Parathyroid adenoma (tissue), 2 donors: Measurements from ENCODE around the gene HIPK4.

ENCODE experiments used
- H2AFZ ChIP-seq: fragments of 300-600 bp; sonication (generic); one replicate; pipeline ENCODE4 v1.7.0; 2017; ENCODE audit warnings: antibody characterized with exemption, mild to moderate bottlenecking
- H3K27ac ChIP-seq: fragments of 300-600 bp; sonication (generic); one replicate; pipeline ENCODE4 v1.7.0; 2017
- H3K27me3 ChIP-seq: fragments of 300-600 bp; sonication (generic); one replicate; pipeline ENCODE4 v1.7.0; 2017; ENCODE audit warnings: low read length; ENCODE audit not compliant: control insufficient read depth, insufficient read depth
- H3K36me3 ChIP-seq: fragments of 300-600 bp; sonication (generic); one replicate; pipeline ENCODE4 v1.7.0; 2017; ENCODE audit warnings: low read length; ENCODE audit not compliant: control insufficient read depth, insufficient read depth
- H3K4me1 ChIP-seq: fragments of 300-600 bp; sonication (generic); one replicate; pipeline ENCODE4 v1.7.0; 2017; ENCODE audit warnings: control low read depth
- H3K4me2 ChIP-seq: fragments of 300-600 bp; sonication (generic); one replicate; pipeline ENCODE4 v1.7.0; 2017; ENCODE audit warnings: low read length
- H3K4me3 ChIP-seq: fragments of 300-600 bp; sonication (generic); one replicate; pipeline ENCODE4 v1.7.0; 2017; ENCODE audit warnings: low read depth, low read length
- H3K79me2 ChIP-seq: fragments of 300-600 bp; sonication (generic); one replicate; pipeline ENCODE4 v1.7.0; 2017; ENCODE audit warnings: control low read depth
- H3K9ac ChIP-seq: fragments of 300-600 bp; sonication (generic); one replicate; pipeline ENCODE4 v1.7.0; 2017; ENCODE audit warnings: mild to moderate bottlenecking
- H3K9me3 ChIP-seq: fragments of 300-600 bp; sonication (generic); one replicate; pipeline ENCODE4 v1.7.0; 2017; ENCODE audit warnings: low read length; ENCODE audit not compliant: control insufficient read depth
- CTCF ChIP-seq: fragments of 300-600 bp; sonication (generic); IDR thresholded peaks from one replicate; pipeline ENCODE4 v1.7.0; 2017; ENCODE audit warnings: antibody characterized with exemption, mild to moderate bottlenecking
- donor health status: primary hyperparathyroidism.

The HIPK4 gene

GRCh38 chr19:40339018-40339728, 50.8 kb downstream of the HIPK4 start:
- no peaks in the 10 kb centered on the region for H3K27me3 ChIP-seq
- H3K27ac ChIP-seq: no peak overlapping the region
- no peak overlapping the region for H3K9ac ChIP-seq
- H3K79me2 ChIP-seq: peaks cover 10% of the 10 kb centered on the region
- TF ChIP-seq CTCF: no peak
- H3K4me2 ChIP-seq: no peak overlapping the region
- H3K4me3 ChIP-seq: no peak overlapping the region
- peaks cover 7% of the 10 kb centered on the region for H3K4me1 ChIP-seq
- no peaks in the 10 kb centered on the region for H3K36me3 ChIP-seq
- no peak overlapping the region for H2AFZ ChIP-seq
- no peaks in the 10 kb centered on the region for H3K9me3 ChIP-seq

- TF ChIP-seq CTCF: no peak
- no peaks in the 10 kb centered on the region for H3K9me3 ChIP-seq
- H3K9ac ChIP-seq: no peak overlapping the region
- no peak overlapping the region for H2AFZ ChIP-seq
- H3K4me1 ChIP-seq: peaks cover 3% of the 10 kb centered on the region
- H3K4me2 ChIP-seq: no peak overlapping the region
- no peak overlapping the region for H3K4me3 ChIP-seq
- H3K79me2 ChIP-seq: peaks cover 7% of the 10 kb centered on the region
- H3K27ac ChIP-seq: no peak overlapping the region
- H3K36me3 ChIP-seq: no peaks in the 10 kb centered on the region
- no peaks in the 10 kb centered on the region for H3K27me3 ChIP-seq
Measured at GRCh38 chr19:40337594-40337993, 52.4 kb downstream of the HIPK4 start.

- Histone ChIP-seq H3K4me3 (no peak overlapping the region), H3K27ac (no peak overlapping the region), H3K9ac (no peak overlapping the region), H3K36me3 (no peaks in the 10 kb centered on the region), H3K27me3 (no peaks in the 10 kb centered on the region), H2AFZ (no peak overlapping the region), H3K4me2 (no peak overlapping the region), H3K9me3 (no peaks in the 10 kb centered on the region), H3K4me1 (peaks cover 3% of the 10 kb centered on the region), H3K79me2 (peaks cover 5% of the 10 kb centered on the region)
- TF ChIP-seq CTCF: no peak
Measured at GRCh38 chr19:40337107-40337506, 52.9 kb downstream of the HIPK4 start.

GRCh38 chr19:40336601-40336900, 53.4 kb downstream of the HIPK4 start:
- no peaks in the 10 kb centered on the region for H3K9me3 ChIP-seq
- no peak overlapping the region for H3K27ac ChIP-seq
- no peaks in the 10 kb centered on the region for H3K4me1 ChIP-seq
- H3K79me2 ChIP-seq: peaks cover 5% of the 10 kb centered on the region
- H3K9ac ChIP-seq: no peak overlapping the region
- H3K4me2 ChIP-seq: no peak overlapping the region
- no peak overlapping the region for H3K4me3 ChIP-seq
- TF ChIP-seq CTCF: no peak
- no peak overlapping the region for H2AFZ ChIP-seq
- no peaks in the 10 kb centered on the region for H3K36me3 ChIP-seq
- H3K27me3 ChIP-seq: no peaks in the 10 kb centered on the region
